ENCODE measurements around the gene SLC22A14.

DNA sequence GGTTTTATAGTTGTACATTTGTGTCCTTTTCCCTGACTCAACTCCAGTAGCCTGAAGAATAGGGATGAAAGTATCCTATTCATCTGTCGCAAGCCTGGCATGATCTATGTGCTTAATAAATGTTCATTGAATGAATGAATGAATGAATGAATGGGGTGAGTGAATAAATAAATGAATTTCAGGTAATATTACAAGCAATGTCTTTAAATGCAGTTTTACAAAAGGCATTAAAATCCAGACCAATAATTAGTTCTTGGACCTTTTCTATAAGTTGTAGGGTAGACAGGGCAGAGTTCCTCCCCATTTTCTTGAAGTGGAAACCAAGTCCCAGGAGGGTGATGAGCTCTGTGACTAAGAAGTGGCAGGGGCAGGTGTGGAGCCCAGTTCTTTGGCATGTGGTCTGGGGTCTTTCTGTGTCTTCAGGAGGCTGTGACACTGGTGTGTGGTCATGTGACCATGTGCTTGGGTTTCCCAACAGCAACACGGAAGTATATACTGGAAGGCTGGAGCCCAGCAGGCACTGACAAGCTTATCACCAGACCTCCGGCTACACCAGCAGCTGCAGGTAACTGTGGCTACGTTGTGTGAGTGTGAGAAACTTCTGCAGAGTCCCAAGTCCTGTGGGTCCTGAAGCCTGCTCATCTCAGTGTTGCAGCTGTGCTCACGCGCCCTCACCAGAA lies 82.8 kb downstream of the SLC22A14 start:
- TF ChIP-seq POLR2A (IDR thresholded peaks at IDR 0.05; ENCODE audit: extremely low read depth, insufficient read length), result no peak
- TF ChIP-seq CTCF (IDR thresholded peaks at IDR 0.05; ENCODE audit: low read depth, low read length), result no peak
- no peak for TF ChIP-seq MYC (IDR thresholded peaks at IDR 0.05; ENCODE audit: low read depth, low read length)
